GM19193 (cell line): ENCODE measurements around the gene EXOC4.

Experiments used
- POLR2A ChIP-seq: IDR thresholded peaks from 4 replicates; pipeline ENCODE4 v1.6.1; 2011; ENCODE audit not compliant: insufficient read depth, insufficient read length; ENCODE audit errors: extremely low read depth

EXOC4 gene

DNA sequence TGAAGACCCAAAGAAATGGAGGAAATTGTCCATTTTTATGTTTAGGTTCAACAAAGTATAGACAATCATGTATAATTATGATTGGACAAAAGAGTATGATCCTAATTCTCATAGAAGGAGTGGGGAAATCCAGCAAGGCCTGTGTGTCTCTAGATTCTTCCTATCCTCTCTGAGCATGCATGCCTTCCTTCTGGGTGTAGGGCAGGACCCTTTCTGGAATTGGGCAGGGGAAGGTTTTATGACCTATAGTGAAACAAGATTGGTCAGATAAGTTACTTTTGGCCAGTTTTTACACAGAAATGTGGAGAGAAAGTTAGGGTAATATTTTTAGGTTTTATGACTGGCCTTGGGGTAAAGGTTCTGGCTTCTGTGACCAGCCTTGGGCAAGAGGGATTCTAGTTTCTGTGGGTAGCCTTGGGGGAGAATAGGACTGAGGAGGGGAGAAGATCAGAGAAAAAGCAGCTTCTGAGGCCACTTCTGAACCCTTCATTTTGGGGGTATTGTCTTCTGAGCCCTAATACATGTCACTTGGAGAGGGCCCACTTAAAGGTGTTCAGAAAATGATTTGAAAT is 289.4 kb downstream of the EXOC4 start:
- TF ChIP-seq POLR2A, result no peak

DNA sequence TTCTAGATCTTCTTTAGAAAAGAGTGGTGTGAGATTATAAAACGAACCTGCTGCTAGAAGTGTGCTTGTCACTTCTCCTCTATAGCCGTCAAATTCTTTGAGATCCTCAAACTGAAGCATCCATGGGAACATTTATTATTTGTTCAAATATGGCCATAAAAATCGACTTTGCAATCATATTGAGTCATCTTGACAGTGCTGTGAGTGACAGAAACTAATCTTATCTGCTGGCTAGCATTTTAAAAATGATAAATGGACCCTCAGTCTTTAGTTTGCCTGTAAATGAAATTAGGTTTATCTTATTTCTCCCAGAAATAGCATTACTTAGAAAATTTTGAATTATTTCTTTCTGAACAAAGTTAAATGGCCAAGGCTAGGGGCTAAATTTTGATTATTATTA is 290.8 kb downstream of the EXOC4 start:
- TF ChIP-seq POLR2A, result no peak

DNA sequence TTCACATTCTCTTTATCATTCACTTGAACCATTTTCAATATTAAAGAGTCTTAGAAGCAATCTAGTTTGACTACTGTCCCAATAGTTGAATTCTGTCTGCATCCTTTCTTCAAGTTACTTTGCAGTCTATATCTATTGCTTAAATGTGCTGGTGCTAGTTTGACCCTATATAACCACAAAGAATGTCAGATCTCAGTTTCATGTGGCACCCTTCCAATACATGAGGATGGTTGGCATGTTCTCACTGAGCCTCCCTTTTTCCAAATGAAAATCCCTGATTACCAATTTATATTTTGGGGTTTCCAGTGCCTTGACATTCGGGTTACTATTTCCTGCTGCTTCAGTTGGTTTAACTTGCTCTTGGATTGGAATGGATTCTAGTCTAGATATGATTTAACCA is 292.7 kb downstream of the EXOC4 start:
- TF ChIP-seq POLR2A, result no peak

DNA sequence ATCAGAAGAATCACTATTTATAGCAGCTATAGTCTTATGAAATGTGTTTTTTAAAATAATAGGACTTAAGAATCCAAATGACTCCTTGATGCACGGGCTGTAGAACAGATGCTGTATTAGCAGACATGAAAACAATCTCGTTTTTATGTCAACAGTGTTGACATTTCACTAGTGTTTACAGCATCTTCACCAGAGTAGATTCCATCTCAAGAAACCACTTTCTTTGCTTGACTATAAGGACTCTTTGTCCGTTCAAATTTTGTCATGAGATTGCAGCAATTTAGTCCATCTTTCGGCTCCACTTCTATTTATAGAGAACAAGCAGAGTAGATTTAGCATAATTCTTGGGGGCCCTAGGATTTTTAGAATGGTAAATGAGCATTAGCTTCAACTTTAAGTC is 295.1 kb downstream of the EXOC4 start:
- no peak for TF ChIP-seq POLR2A

DNA sequence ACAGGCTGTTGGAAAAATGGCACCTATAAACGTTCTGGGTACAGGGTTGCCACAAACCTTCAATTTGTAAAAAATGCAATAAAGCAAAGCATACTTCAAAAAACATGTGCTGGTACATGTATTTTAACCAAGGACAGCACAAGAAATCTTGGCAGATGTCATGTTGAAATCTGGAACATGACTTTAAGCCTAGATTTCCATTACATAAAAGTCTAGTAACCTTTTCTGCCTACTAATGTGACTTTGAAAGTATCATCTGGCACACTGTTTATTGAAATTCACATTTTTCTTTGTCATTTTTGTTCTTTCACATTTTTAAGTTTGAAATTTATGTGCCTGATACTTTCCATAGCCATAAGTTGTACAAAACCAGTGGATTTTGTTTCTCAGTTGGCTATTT is 296.8 kb downstream of the EXOC4 start:
- TF ChIP-seq POLR2A, result no peak

DNA sequence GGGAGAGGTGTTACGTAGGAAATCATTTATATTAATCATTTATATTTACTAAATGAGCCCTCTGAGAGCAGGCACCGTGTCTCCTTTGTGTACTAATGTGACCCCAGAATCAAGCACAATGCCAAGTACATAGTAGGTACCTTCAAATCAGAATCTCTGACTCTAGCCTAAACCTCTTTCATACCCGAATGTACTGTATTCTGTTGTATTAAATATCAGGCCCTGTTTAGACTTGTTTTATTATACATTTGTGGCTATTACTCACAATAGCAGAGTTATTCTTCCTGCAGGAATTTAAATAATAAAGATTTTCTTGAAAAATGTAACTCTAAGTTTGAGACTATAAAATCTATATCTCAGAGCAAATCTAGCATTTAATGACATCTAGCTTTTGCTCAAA is 297.3 kb downstream of the EXOC4 start:
- TF ChIP-seq POLR2A, result no peak

DNA sequence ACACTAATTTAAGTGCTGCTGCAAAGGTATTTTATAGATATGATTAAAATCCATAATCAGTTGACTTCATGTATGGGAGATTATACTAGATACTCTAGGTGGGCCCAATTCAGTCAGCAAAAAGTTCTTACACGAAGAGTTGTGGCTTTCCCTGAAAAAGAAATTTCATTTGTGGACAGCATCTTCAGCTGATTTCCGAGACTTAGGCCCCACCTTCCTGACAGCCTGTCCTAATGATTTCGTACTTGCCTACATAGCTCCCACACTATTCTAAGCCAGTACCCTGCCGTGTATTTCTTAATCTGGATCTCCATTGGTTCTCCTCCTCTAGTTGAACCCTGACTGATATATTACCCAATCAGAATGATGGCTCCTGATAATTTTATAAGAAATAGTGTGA is 297.9 kb downstream of the EXOC4 start:
- no peak for TF ChIP-seq POLR2A

DNA sequence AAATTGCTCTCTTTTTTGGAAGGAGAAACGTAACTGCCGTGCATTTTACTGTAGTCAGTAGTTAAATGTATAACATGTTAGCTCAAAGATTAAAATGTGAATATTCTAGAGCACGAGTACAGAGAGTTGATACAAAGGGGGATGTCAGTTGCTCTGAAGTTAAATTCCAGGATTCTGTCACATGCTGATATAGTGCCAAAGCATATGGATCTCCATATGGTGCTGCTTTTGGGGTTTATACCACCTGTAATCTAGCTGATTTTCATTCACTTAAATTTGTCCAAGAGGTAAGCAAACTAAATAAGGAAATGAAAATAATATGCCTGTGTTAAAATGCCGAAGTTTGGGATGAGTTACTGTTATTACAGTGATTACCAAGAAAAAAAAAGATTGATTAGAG is 298.6 kb downstream of the EXOC4 start:
- no peak for TF ChIP-seq POLR2A

DNA sequence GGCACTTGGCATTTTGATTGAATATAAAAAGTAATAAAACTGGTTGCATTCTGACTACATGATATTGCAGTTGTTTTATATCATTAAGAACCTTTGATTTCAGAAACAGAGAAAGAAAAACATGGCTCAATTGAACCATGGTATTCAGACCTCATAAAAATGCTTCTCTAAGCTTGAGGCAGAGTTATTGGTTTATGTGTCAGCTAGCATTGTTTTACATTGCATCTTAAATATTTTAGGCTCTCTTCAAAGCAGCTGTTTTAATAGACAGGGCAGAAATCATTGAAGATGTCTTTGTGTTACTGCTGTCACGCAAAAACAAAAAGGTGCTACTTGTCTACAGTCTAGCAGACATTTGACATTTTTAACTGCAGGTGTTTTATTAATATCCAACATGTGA is 299.2 kb downstream of the EXOC4 start:
- TF ChIP-seq POLR2A, result no peak

DNA sequence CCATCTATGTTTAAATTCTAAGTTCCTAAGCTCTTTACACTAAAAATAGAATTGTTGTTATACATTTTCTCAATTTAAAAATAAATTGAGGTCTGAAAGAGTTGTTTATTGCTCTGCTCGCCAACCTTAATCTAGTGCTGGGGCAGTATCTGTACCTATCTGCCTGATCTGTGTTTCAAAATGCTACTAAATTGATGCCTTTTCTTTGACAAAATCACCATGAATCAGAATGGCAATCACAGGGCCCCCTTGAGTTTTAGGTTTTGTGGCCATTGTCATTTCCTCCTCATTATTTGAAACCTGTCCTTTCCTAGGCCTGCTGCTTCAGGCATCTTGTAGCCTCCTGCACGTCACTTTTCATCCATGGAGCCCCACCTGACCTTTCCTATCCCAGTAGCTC is 301.5 kb downstream of the EXOC4 start:
- TF ChIP-seq POLR2A, result no peak

DNA sequence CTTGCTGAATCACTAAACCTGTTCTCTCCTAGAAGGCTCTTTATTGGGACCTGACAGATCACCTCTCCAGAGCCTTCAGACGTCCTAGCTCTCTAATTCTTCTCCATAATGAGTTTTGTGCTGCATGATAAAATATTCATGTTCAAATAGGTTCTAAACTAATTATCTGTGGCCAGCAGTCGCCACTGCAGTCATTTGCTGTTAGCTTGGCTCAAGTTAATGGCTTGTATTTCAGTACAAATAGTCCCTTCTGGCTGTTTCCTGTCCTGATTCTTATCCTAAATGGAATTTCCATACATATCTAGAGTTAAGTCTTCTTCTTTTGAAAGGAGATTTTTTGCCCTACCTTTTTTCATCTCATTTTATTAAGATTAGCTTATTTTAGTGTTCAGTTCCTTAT is 303.2 kb downstream of the EXOC4 start:
- TF ChIP-seq POLR2A, result no peak

DNA sequence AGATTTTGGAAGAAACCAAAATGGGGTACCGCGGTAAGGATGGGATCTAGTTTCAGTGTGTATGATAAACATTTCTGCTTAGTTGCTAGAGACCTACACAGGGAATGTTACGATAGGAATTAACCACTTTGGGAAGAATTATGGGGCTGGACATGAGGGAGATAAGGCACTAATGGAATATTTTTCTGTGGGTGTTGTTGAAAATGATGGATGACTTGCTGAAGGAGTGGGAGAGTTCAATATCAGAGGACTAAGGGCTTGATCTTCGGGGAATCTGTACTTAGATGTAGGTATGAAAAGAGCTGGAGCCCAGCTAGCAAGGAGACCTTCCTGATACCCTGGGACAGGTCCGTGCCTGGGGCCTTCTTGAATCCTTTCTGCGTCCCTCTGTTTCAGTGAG is 303.7 kb downstream of the EXOC4 start:
- no peak for TF ChIP-seq POLR2A

DNA sequence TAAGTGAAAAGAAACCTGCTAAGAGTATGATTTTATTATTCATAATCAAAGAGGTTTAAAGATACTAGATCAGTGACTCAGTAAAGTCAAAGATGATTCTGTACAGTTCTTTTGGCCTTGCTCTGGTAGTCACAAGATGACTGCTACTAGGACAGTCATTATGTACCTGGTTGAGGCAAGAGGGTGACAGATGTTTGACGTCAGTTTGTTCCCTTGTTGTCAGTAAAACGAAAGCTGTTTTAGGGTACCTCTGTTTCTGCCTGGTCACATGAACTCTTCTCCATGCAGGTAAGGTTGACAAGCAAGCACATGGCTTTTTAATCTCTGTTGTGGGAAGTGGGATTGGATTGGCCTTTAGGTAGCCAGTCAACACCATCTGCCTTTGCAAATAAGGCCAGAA is 308.0 kb downstream of the EXOC4 start:
- no peak for TF ChIP-seq POLR2A

DNA sequence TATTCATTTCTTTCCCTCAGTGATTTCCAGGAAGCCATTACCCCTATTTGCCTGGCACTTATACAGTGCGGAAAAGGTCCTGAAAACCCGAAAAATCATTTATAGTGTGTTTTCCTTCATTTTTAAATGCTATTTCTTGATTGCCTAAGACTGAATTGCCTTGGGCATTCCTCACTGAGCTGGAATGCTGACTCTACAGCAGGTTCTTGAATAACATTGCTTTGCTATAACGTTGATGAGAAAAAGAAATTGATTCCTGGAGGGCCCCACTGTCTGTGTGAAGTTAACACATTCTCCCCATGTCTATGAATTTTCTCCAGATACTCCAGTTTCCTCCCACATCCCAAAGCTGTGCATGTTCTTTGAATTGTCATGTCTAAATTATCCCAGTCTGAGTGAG is 308.5 kb downstream of the EXOC4 start:
- no peak for TF ChIP-seq POLR2A

DNA sequence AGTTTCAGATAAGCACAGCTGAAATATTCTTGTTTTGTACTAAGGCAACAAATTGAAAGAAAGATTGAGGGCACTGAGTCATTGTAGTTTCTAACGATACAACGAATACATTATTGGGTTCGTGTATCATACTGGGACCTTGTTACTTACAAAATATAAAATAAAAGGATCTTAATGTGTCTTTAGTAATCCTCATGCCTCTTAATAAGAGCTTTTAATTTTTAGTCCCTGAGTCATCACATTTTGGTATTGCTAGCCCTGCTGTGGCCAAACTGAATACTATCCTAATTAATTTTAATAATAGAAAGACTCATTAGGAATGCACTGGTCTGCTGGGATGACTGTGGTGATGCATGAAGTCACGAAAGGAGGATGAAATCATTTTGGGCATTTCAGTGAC is 309.7 kb downstream of the EXOC4 start:
- no peak for TF ChIP-seq POLR2A

DNA sequence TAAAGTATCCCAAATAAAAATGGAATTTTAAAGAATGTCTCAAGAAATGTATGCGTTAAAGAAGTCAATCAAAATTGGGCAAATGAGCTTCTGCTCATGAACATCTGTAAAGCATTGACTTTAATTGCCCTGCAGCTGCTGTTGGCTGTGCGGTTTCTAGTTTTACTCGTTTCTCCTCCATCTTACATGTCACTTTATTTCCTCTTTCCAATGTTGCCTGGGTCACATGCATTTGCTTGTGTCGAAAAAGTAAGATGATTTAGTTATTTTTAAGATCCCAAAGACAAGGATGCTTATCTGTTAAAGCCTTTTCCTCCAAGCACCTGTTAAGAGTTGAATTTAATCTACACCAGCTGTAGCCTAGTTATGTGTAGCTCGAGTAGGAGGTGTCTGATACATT is 310.4 kb downstream of the EXOC4 start:
- TF ChIP-seq POLR2A, result no peak

DNA sequence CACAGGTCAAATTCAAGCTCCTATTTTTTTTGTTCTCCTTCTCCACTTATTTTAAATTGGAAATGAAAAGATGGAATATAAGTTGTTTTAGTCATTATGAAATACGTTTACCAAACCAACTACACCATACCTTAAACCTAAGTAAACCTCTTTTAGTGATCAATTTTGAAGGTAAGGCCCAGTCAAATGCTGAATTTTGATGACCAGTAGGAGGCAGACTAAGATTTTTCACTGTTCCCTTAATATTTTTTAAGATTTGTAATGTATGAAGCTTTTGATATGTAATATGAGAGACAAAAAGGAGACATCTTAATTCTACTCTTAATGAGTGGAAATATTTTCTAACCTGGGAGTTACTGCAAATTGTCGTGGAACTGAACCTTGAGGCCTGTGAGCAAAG is 311.6 kb downstream of the EXOC4 start:
- no peak for TF ChIP-seq POLR2A

DNA sequence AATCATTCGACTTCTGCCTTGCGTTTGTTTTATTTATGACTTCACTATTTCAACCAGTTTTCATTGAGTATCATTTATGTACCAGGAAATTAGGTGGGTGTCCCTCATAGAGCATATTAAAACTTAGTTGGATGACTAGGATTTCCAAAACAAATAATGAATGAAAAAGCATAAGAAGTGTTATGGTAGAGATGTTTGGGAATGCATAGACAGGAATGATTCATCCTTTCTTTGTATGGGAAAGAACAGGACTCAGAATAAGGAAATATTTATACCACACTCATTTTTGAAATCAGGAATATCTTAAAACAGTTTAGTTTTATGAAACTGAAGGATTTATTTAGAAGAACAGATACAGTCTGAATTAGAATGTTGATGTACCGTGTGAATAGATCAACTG is 315.7 kb downstream of the EXOC4 start:
- TF ChIP-seq POLR2A, result no peak

DNA sequence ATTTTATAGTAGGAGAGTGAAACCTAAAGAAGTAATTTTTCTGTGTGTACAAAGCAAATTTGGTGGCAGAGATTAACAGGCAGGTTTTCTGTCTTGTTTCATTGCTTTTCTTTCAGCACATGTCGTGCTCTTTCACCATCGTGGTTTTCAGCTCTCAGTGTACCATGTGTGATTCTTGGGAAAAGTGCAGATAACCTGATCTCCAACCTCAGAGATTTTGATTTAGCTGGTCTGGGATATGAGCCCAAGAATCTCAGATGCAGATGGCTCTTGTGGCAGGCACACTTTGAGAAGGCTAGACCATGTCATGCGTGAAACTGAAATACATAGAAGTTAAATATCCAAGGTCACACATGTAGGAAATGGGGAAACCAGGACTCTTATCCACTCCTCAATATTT is 317.4 kb downstream of the EXOC4 start:
- no peak for TF ChIP-seq POLR2A

DNA sequence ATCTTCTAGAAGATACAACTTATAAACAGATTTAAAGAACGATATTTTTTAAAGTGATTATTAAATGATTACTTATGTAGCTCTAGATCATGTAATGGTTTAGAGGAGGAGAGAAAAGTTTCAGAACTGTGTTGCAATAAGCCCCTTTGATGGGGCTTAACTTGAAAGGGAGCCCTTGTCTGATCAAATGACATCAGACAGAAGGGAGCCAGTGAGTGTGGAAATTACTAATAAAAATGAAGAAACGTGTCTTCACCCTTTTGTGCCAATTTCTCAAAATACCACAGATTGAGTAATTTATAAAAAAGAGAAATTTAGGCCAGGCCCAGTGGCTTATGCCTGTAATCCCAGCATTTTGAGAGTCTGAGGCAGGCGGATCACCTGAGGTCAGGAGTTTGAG is 318.2 kb downstream of the EXOC4 start:
- no peak for TF ChIP-seq POLR2A
